GM23338 (cell line): ENCODE data around the gene TGOLN2.

Source experiments
- EZH2 ChIP-seq: fragments of 200-600 bp; sonication (generic); IDR thresholded peaks from one replicate; pipeline ENCODE4 v1.8.0; 2017; ENCODE audit warnings: antibody characterized with exemption, mild to moderate bottlenecking, low read depth; ENCODE audit not compliant: unreplicated experiment
- EZH2phosphoT487 ChIP-seq: fragments of 200-600 bp; sonication (generic); IDR thresholded peaks from one replicate; pipeline ENCODE4 v1.8.1; 2018; ENCODE audit warnings: antibody characterized with exemption; ENCODE audit not compliant: unreplicated experiment
- JUNB ChIP-seq: IDR thresholded peaks from one replicate; pipeline ENCODE4 v1.6.1; 2016; ENCODE audit warnings: antibody characterized with exemption; ENCODE audit not compliant: unreplicated experiment
- POLR2AphosphoS5 ChIP-seq: IDR thresholded peaks from 2 replicates; pipeline ENCODE4 v1.6.1; 2016; ENCODE audit warnings: antibody characterized with exemption, low read depth
- TF ChIP-seq, protein P1 (sequence below), 2 experiments: fragments of 200-600 bp in 1 of 2; sonication (generic) in 1 of 2; conservative IDR thresholded peaks; 2 replicates each; pipeline versions ENCODE4 v1.5.1 to v1.6.1; 2016 to 2017; ENCODE audit warnings: antibody characterized with exemption in 2 of 2, low read depth in 2 of 2, mild to moderate bottlenecking in 2 of 2, moderate library complexity in 1 of 2
- TF ChIP-seq, protein P2 (sequence below): IDR thresholded peaks from one replicate; pipeline ENCODE4 v1.6.1; 2018; ENCODE audit warnings: antibody characterized with exemption; ENCODE audit not compliant: unreplicated experiment

DNA sequence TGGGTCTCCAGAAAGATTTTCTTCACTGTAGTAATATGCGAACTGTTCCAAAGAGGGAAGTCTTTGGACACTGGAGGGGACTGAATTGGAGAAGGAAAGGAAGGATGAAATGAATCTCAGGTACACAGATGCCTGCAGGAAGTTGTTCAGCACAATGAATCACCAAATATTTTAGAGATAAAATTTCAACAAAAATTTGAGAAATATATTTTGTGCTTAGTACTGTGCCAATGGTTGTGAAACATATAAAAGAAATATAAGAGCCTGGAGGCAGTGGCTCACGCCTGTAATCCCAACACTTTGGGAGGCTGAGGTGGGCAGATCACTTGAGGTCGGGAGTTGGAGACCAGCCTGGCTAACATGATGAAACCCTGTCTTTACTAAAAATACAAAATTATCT lies 29.9 kb upstream of the TGOLN2 start:
- TF ChIP-seq, protein P1, sequence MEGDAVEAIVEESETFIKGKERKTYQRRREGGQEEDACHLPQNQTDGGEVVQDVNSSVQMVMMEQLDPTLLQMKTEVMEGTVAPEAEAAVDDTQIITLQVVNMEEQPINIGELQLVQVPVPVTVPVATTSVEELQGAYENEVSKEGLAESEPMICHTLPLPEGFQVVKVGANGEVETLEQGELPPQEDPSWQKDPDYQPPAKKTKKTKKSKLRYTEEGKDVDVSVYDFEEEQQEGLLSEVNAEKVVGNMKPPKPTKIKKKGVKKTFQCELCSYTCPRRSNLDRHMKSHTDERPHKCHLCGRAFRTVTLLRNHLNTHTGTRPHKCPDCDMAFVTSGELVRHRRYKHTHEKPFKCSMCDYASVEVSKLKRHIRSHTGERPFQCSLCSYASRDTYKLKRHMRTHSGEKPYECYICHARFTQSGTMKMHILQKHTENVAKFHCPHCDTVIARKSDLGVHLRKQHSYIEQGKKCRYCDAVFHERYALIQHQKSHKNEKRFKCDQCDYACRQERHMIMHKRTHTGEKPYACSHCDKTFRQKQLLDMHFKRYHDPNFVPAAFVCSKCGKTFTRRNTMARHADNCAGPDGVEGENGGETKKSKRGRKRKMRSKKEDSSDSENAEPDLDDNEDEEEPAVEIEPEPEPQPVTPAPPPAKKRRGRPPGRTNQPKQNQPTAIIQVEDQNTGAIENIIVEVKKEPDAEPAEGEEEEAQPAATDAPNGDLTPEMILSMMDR (conservative IDR thresholded peaks at IDR 0.05; ENCODE audit: low read depth in 2 of 2): no peak
- TF ChIP-seq POLR2AphosphoS5 (no peak), EZH2phosphoT487 (no peak), EZH2 (no peak), JUNB (no peak)
- TF ChIP-seq, protein P2, sequence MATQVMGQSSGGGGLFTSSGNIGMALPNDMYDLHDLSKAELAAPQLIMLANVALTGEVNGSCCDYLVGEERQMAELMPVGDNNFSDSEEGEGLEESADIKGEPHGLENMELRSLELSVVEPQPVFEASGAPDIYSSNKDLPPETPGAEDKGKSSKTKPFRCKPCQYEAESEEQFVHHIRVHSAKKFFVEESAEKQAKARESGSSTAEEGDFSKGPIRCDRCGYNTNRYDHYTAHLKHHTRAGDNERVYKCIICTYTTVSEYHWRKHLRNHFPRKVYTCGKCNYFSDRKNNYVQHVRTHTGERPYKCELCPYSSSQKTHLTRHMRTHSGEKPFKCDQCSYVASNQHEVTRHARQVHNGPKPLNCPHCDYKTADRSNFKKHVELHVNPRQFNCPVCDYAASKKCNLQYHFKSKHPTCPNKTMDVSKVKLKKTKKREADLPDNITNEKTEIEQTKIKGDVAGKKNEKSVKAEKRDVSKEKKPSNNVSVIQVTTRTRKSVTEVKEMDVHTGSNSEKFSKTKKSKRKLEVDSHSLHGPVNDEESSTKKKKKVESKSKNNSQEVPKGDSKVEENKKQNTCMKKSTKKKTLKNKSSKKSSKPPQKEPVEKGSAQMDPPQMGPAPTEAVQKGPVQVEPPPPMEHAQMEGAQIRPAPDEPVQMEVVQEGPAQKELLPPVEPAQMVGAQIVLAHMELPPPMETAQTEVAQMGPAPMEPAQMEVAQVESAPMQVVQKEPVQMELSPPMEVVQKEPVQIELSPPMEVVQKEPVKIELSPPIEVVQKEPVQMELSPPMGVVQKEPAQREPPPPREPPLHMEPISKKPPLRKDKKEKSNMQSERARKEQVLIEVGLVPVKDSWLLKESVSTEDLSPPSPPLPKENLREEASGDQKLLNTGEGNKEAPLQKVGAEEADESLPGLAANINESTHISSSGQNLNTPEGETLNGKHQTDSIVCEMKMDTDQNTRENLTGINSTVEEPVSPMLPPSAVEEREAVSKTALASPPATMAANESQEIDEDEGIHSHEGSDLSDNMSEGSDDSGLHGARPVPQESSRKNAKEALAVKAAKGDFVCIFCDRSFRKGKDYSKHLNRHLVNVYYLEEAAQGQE: no peak
